Neural progenitor cell (in vitro differentiated cells): Measurements from ENCODE around the gene SLC44A1. TPM values are rescaled to one million over a fixed set of nuclear protein-coding genes. Genes with fewer than 3 reads are reported as not detected.

ENCODE experiments used
- DNase-seq: peaks from one replicate; pipeline ENCODE4 v3.0.0-alpha.2; 2016; ENCODE audit warnings: low spot score
- H2AFZ ChIP-seq: fragments of 200-600 bp; sonication (generic); replicated peaks from 2 replicates; pipeline ENCODE4 v1.6.1; 2016; ENCODE audit warnings: antibody characterized with exemption
- H3F3A ChIP-seq: fragments of 200-600 bp; sonication (generic); 2 replicates; pipeline ENCODE4 v1.6.1; 2016; ENCODE audit warnings: antibody characterized with exemption, low read depth
- H3K27ac ChIP-seq: fragments of 200-600 bp; sonication (generic); 2 replicates; pipeline ENCODE4 v1.5.1; 2016; ENCODE audit warnings: mild to moderate bottlenecking
- H3K27me3 ChIP-seq: fragments of 200-600 bp; sonication (generic); 2 replicates; pipeline ENCODE4 v1.6.1; 2016; ENCODE audit warnings: mild to moderate bottlenecking, moderate library complexity
- H3K36me3 ChIP-seq: fragments of 200-600 bp; sonication (generic); 2 replicates; pipeline ENCODE4 v1.5.1; 2016
- H3K4me1 ChIP-seq: fragments of 200-600 bp; sonication (generic); 2 replicates; pipeline ENCODE4 v1.6.1; 2016; ENCODE audit warnings: mixed run types
- H3K4me2 ChIP-seq: fragments of 200-600 bp; sonication (generic); 2 replicates; pipeline ENCODE4 v1.6.1; 2016
- H3K4me3 ChIP-seq: fragments of 200-600 bp; sonication (generic); 2 replicates; pipeline ENCODE4 v1.5.1; 2016
- H3K79me2 ChIP-seq: fragments of 200-600 bp; sonication (generic); 2 replicates; pipeline ENCODE4 v1.6.1; 2016; ENCODE audit warnings: low read depth
- H3K9ac ChIP-seq: fragments of 200-600 bp; sonication (generic); 2 replicates; pipeline ENCODE4 v1.6.1; 2016
- H3K9me3 ChIP-seq: fragments of 200-600 bp; sonication (generic); 2 replicates; pipeline ENCODE4 v1.5.1; 2016; ENCODE audit warnings: low read depth
- H4K20me1 ChIP-seq: fragments of 200-600 bp; sonication (generic); 2 replicates; pipeline ENCODE4 v1.6.1; 2016; ENCODE audit warnings: low read depth
- H3K27ac Mint-ChIP-seq: 3 replicates; pipeline ENCODE4 v1.8.0; 2021; ENCODE audit warnings: mixed read lengths
- H3K27me3 Mint-ChIP-seq: 2 replicates; pipeline ENCODE4 v1.8.0; 2022; ENCODE audit warnings: low read depth, mild to moderate bottlenecking, inconsistent platforms, moderate library complexity, mixed read lengths; ENCODE audit not compliant: insufficient read depth
- H3K36me3 Mint-ChIP-seq: 3 replicates; pipeline ENCODE4 v1.8.0; 2021; ENCODE audit warnings: mixed read lengths
- H3K4me1 Mint-ChIP-seq: 3 replicates; pipeline ENCODE4 v1.8.0; 2021; ENCODE audit warnings: mixed read lengths
- H3K4me3 Mint-ChIP-seq: 3 replicates; pipeline ENCODE4 v1.8.0; 2021; ENCODE audit warnings: mild to moderate bottlenecking, moderate library complexity, mixed read lengths
- H3K9me3 Mint-ChIP-seq: 3 replicates; pipeline ENCODE4 v1.8.0; 2020; ENCODE audit warnings: mixed read lengths
- EZH2 ChIP-seq: fragments of 200-600 bp; sonication (generic); IDR thresholded peaks from 2 replicates; pipeline ENCODE4 v1.6.1; 2017; ENCODE audit warnings: antibody characterized with exemption, mild to moderate bottlenecking, moderate library complexity
- EZH2phosphoT487 ChIP-seq: fragments of 200-600 bp; sonication (generic); IDR thresholded peaks from 2 replicates; pipeline ENCODE4 v1.6.1; 2017; ENCODE audit warnings: antibody characterized with exemption
- total RNA-seq: library from RNA; depleted of rRNA; stranded (reverse); fragments of >200 nt; gene quantifications from 2 replicates; pipeline ENCODE4 v1.2.3, GENCODE V29; 2015; ENCODE audit warnings: low replicate concordance
- TF ChIP-seq, protein P1 (sequence below): fragments of 200-600 bp; sonication (generic); IDR thresholded peaks from 2 replicates; pipeline ENCODE4 v1.5.1; 2017; ENCODE audit warnings: antibody characterized with exemption, mild to moderate bottlenecking

The SLC44A1 gene
- total RNA-seq, 1 donor from 2014 or later, result 41.4 TPM

DNA sequence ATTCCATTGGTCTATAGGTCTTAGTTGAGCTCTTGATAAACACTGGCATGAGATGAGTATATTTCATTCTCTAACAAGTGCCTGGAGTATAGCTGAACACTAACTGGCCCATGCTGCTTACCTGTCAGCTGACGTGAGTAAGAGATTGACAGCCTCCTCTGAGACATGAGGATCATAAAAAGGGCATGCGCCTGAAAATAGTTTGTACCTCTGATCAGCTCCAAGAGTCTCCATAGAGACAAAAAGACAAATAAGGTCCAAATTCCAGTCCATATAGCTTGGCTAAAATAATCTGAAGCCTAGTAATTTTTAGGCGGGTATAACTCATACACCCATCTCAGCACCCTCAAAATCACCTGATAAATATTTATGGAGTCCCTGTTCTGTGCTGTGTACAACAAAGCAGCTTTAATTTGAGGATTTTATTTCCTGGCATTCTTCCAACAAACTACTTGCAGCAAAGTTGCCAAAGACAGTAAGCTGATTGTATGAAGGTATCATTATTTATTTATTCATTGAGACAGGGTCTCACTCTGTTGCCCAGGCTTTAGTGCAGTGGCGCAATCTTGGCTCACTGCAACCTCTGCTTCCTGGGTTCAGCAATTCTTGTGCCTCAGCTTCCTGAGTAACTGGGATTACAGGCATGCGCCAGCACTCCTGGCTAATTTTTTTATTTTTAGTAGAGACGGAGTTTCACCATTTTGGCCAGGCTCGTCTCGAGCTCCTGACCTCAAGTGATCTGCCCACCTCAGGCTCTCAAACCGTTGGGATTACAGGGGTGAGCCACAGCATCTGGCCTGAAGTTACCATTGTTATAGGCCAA, 187.2 kb downstream of the SLC44A1 start:
- peaks cover 3% of the 10 kb centered on the region for H3K9me3 Mint-ChIP-seq
- no peak overlapping the region for H2AFZ ChIP-seq
- H3K27ac Mint-ChIP-seq, result no peak overlapping the region
- H4K20me1 ChIP-seq, result no peaks in the 10 kb centered on the region
- H3K36me3 Mint-ChIP-seq, result no peaks in the 10 kb centered on the region
- no peak for DNase-seq
- no peak overlapping the region for H3K4me3 Mint-ChIP-seq
- H3K36me3 ChIP-seq, result no peaks in the 10 kb centered on the region
- no peaks in the 10 kb centered on the region for H3K4me1 Mint-ChIP-seq
- peaks cover 2% of the 10 kb centered on the region for H3K27me3 Mint-ChIP-seq
- TF ChIP-seq EZH2 (no peak), EZH2phosphoT487 (no peak)
- TF ChIP-seq, protein P1, sequence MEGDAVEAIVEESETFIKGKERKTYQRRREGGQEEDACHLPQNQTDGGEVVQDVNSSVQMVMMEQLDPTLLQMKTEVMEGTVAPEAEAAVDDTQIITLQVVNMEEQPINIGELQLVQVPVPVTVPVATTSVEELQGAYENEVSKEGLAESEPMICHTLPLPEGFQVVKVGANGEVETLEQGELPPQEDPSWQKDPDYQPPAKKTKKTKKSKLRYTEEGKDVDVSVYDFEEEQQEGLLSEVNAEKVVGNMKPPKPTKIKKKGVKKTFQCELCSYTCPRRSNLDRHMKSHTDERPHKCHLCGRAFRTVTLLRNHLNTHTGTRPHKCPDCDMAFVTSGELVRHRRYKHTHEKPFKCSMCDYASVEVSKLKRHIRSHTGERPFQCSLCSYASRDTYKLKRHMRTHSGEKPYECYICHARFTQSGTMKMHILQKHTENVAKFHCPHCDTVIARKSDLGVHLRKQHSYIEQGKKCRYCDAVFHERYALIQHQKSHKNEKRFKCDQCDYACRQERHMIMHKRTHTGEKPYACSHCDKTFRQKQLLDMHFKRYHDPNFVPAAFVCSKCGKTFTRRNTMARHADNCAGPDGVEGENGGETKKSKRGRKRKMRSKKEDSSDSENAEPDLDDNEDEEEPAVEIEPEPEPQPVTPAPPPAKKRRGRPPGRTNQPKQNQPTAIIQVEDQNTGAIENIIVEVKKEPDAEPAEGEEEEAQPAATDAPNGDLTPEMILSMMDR, result no peak
- no peaks in the 10 kb centered on the region for H3F3A ChIP-seq
- no peak overlapping the region for H3K9ac ChIP-seq
- no peaks in the 10 kb centered on the region for H3K27me3 ChIP-seq
- no peaks in the 10 kb centered on the region for H3K79me2 ChIP-seq
- no peaks in the 10 kb centered on the region for H3K4me1 ChIP-seq
- H3K4me2 ChIP-seq, result no peak overlapping the region
- no peak overlapping the region for H3K27ac ChIP-seq
- H3K4me3 ChIP-seq, result no peak overlapping the region
- no peaks in the 10 kb centered on the region for H3K9me3 ChIP-seq

DNA sequence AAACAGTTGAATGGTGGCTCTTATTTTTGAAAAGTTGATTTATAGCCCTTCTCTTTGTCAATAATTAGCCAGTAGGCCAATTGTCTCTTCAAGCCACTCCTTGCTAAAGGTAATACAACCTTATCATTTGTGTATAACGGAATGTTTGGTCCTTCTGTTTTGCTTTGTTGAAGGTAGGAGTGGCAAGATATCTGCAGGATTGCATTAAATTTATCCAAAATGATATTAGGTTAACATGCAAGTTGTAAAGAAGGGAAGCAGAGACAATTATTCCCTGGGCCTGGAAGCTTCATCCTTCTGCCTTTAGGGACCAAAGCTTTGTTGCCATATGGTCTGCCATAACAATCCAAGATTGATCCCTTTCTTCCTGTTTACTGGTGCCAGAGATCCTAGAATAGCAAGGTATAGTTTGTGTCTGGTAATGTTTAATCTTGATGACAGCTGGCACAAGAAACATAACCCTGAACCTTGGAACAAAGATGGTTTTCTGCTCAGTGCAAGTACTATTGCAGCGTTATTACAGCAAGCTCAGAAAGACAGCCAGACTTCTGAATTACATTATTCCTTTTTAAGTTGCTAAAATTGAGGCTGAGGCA, 187.9 kb downstream of the SLC44A1 start:
- H3F3A ChIP-seq, result no peaks in the 10 kb centered on the region
- peaks cover 3% of the 10 kb centered on the region for H3K9me3 Mint-ChIP-seq
- H3K4me2 ChIP-seq, result no peak overlapping the region
- H3K4me1 ChIP-seq, result no peaks in the 10 kb centered on the region
- TF ChIP-seq, protein P1, result no peak
- TF ChIP-seq EZH2, result no peak
- no peak for TF ChIP-seq EZH2phosphoT487
- H3K36me3 ChIP-seq, result no peaks in the 10 kb centered on the region
- H3K27ac ChIP-seq, result no peak overlapping the region
- H3K27me3 Mint-ChIP-seq, result peaks cover 2% of the 10 kb centered on the region
- no peak overlapping the region for H2AFZ ChIP-seq
- H3K9me3 ChIP-seq, result no peaks in the 10 kb centered on the region
- H3K27me3 ChIP-seq, result no peaks in the 10 kb centered on the region
- no peak for DNase-seq
- no peak overlapping the region for H3K9ac ChIP-seq
- no peaks in the 10 kb centered on the region for H3K79me2 ChIP-seq
- H4K20me1 ChIP-seq, result no peaks in the 10 kb centered on the region
- H3K27ac Mint-ChIP-seq, result no peak overlapping the region
- H3K4me3 ChIP-seq, result no peak overlapping the region
- no peaks in the 10 kb centered on the region for H3K36me3 Mint-ChIP-seq
- H3K4me3 Mint-ChIP-seq, result no peak overlapping the region
- H3K4me1 Mint-ChIP-seq, result no peaks in the 10 kb centered on the region

DNA sequence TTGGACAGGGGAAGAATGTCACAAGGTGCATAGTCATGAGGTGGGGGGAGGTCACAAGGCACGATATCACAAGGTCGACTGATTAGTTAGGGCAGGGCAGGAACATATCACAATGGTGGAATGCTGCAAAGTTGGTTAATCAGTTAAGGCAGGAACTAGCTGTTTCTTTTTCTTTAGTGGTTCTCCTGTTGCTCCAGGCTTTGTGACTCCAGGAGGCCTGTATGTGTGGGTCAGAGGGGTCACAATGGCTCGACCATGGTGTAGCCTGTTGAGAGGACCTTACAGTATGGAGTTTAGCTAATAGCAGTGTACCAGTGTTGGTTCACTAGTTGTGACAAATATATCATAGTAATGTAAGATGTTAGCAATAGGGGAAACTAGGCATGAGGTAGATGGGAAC, 191.0 kb downstream of the SLC44A1 start:
- H3K4me3 Mint-ChIP-seq, result no peak overlapping the region
- no peaks in the 10 kb centered on the region for H3K27me3 Mint-ChIP-seq
- H3K27ac ChIP-seq, result no peak overlapping the region
- peaks cover 3% of the 10 kb centered on the region for H3K9me3 Mint-ChIP-seq
- H3K36me3 Mint-ChIP-seq, result no peaks in the 10 kb centered on the region
- H3K4me1 Mint-ChIP-seq, result peaks cover 5% of the 10 kb centered on the region
- H3K79me2 ChIP-seq, result no peaks in the 10 kb centered on the region
- H3K4me2 ChIP-seq, result no peak overlapping the region
- no peak overlapping the region for H3K9ac ChIP-seq
- no peaks in the 10 kb centered on the region for H3F3A ChIP-seq
- peaks cover 5% of the 10 kb centered on the region for H3K4me1 ChIP-seq
- H3K27me3 ChIP-seq, result no peaks in the 10 kb centered on the region
- TF ChIP-seq, protein P1, result no peak
- TF ChIP-seq EZH2, result no peak
- TF ChIP-seq EZH2phosphoT487, result no peak
- no peak overlapping the region for H2AFZ ChIP-seq
- DNase-seq, result no peak
- H3K9me3 ChIP-seq, result no peaks in the 10 kb centered on the region
- H3K36me3 ChIP-seq, result no peaks in the 10 kb centered on the region
- H4K20me1 ChIP-seq, result no peaks in the 10 kb centered on the region
- H3K27ac Mint-ChIP-seq, result no peak overlapping the region
- H3K4me3 ChIP-seq, result no peak overlapping the region
